ENCODE data around the gene OFD1.

The OFD1 gene

GRCh38 chrX:13693341-13693961 is 41.1 kb upstream of the OFD1 start:
- ChIA-PET CTCF (interaction anchor here (0.7 kb wide), 1 partner anchor 483 kb away, joined by 3 read pairs; no protein-coding TSS in a partner anchor), POLR2A (interaction anchor here (4.7 kb wide), 1 partner anchor 41 kb away, joined by 26 read pairs; the partner anchor contains the start of genes OFD1 and TRAPPC2)
- TF ChIP-seq CTBP1 (IDR thresholded peaks at IDR 0.05; ENCODE audit: borderline replicate concordance) (no peak), FOXM1 (IDR thresholded peaks at IDR 0.05; ENCODE audit: borderline replicate concordance) (no peak), FOXK2 (IDR thresholded peaks at IDR 0.05) (no peak), FOXA1 (IDR thresholded peaks at IDR 0.05) (no peak), TARDBP (IDR thresholded peaks at IDR 0.05) (no peak), LEF1 (IDR thresholded peaks at IDR 0.05; ENCODE audit: borderline replicate concordance) (no peak), ELF4 (IDR thresholded peaks at IDR 0.05) (no peak), HDGF (IDR thresholded peaks at IDR 0.05; ENCODE audit: borderline replicate concordance) (no peak), SP1 (IDR thresholded peaks at IDR 0.05) (no peak), NFRKB (IDR thresholded peaks at IDR 0.05) (no peak), BHLHE40 (IDR thresholded peaks at IDR 0.05; ENCODE audit: borderline replicate concordance) (no peak), ZNF384 (IDR thresholded peaks at IDR 0.05) (no peak), ARNT (IDR thresholded peaks at IDR 0.05) (no peak), L3MBTL2 (conservative IDR thresholded peaks at IDR 0.05) (no peak), PKNOX1 (IDR thresholded peaks at IDR 0.05) (no peak), SUZ12 (IDR thresholded peaks at IDR 0.05) (no peak)
- no peak for DNase-seq (ENCODE audit: extremely low spot score)

- TF ChIP-seq ARNT (IDR thresholded peaks at IDR 0.05) (no peak), FOXM1 (IDR thresholded peaks at IDR 0.05; ENCODE audit: borderline replicate concordance) (no peak), LEF1 (IDR thresholded peaks at IDR 0.05; ENCODE audit: borderline replicate concordance) (no peak)
- CTCF ChIA-PET, result no interaction called here
- DNase-seq (ENCODE audit: extremely low spot score), result no peak
- POLR2A ChIA-PET, result interaction anchor here (0.5 to 4.7 kb wide), 2 partner anchors 40 to 51 kb away, joined by 3 to 26 read pairs; partner anchors contain the start of genes OFD1 and TRAPPC2
Observed at GRCh38 chrX:13694359-13694758, 40.2 kb upstream of the OFD1 start.

- TF ChIP-seq LEF1 (IDR thresholded peaks at IDR 0.05; ENCODE audit: borderline replicate concordance), result no peak
- DNase-seq (ENCODE audit: extremely low spot score), result no peak
- ChIA-PET CTCF (no interaction called here), POLR2A (interaction anchor here (4.7 kb wide), 1 partner anchor 40 kb away, joined by 26 read pairs; the partner anchor contains the start of genes OFD1 and TRAPPC2)
Observed at GRCh38 chrX:13694983-13695382, 39.6 kb upstream of the OFD1 start.

- no peak for TF ChIP-seq LEF1 (IDR thresholded peaks at IDR 0.05; ENCODE audit: borderline replicate concordance)
- TF ChIP-seq SUZ12 (IDR thresholded peaks at IDR 0.05), result no peak
- TF ChIP-seq PKNOX1 (IDR thresholded peaks at IDR 0.05), result no peak
- no peak for TF ChIP-seq BHLHE40 (IDR thresholded peaks at IDR 0.05; ENCODE audit: borderline replicate concordance)
- no peak for TF ChIP-seq FOXK2 (IDR thresholded peaks at IDR 0.05)
- TF ChIP-seq ZNF384 (IDR thresholded peaks at IDR 0.05), result no peak
- TF ChIP-seq TARDBP (IDR thresholded peaks at IDR 0.05), result no peak
- TF ChIP-seq HDGF (IDR thresholded peaks at IDR 0.05; ENCODE audit: borderline replicate concordance), result no peak
- no peak for TF ChIP-seq FOXM1 (IDR thresholded peaks at IDR 0.05; ENCODE audit: borderline replicate concordance)
- TF ChIP-seq ARNT (IDR thresholded peaks at IDR 0.05), result no peak
- no peak for TF ChIP-seq FOXA1 (IDR thresholded peaks at IDR 0.05)
- no peak for TF ChIP-seq L3MBTL2 (conservative IDR thresholded peaks at IDR 0.05)
- no peak for TF ChIP-seq NFRKB (IDR thresholded peaks at IDR 0.05)
- no peak for TF ChIP-seq CTBP1 (IDR thresholded peaks at IDR 0.05; ENCODE audit: borderline replicate concordance)
- TF ChIP-seq ELF4 (IDR thresholded peaks at IDR 0.05), result no peak
- TF ChIP-seq SP1 (IDR thresholded peaks at IDR 0.05), result no peak
- CTCF ChIA-PET, result no interaction called here
- POLR2A ChIA-PET, result interaction anchor here (4.7 kb wide), 1 partner anchor 39 kb away, joined by 26 read pairs; the partner anchor contains the start of genes OFD1 and TRAPPC2
- no peak for DNase-seq (ENCODE audit: extremely low spot score)
Observed at GRCh38 chrX:13695601-13696115, 38.9 kb upstream of the OFD1 start.

- ChIA-PET POLR2A (no interaction called here), CTCF (no interaction called here)
- no peak for DNase-seq (ENCODE audit: extremely low spot score)
- TF ChIP-seq ZNF384 (IDR thresholded peaks at IDR 0.05) (no peak), FOXA1 (IDR thresholded peaks at IDR 0.05) (no peak), LEF1 (IDR thresholded peaks at IDR 0.05; ENCODE audit: borderline replicate concordance) (no peak), FOXK2 (IDR thresholded peaks at IDR 0.05) (no peak), ARNT (IDR thresholded peaks at IDR 0.05) (no peak), ELF4 (IDR thresholded peaks at IDR 0.05) (no peak), HDGF (IDR thresholded peaks at IDR 0.05; ENCODE audit: borderline replicate concordance) (no peak), TARDBP (IDR thresholded peaks at IDR 0.05) (no peak), NFRKB (IDR thresholded peaks at IDR 0.05) (no peak), PKNOX1 (IDR thresholded peaks at IDR 0.05) (no peak), SP1 (IDR thresholded peaks at IDR 0.05) (no peak), FOXM1 (IDR thresholded peaks at IDR 0.05; ENCODE audit: borderline replicate concordance) (no peak), SUZ12 (IDR thresholded peaks at IDR 0.05) (no peak), L3MBTL2 (conservative IDR thresholded peaks at IDR 0.05) (no peak), BHLHE40 (IDR thresholded peaks at IDR 0.05; ENCODE audit: borderline replicate concordance) (no peak), CTBP1 (IDR thresholded peaks at IDR 0.05; ENCODE audit: borderline replicate concordance) (no peak)
Observed at GRCh38 chrX:13697455-13697854, 37.1 kb upstream of the OFD1 start.

GRCh38 chrX:13697976-13698375 is 36.6 kb upstream of the OFD1 start:
- ChIA-PET POLR2A (no interaction called here), CTCF (no interaction called here)
- TF ChIP-seq ELF4 (IDR thresholded peaks at IDR 0.05) (no peak), FOXA1 (IDR thresholded peaks at IDR 0.05) (no peak), FOXM1 (IDR thresholded peaks at IDR 0.05; ENCODE audit: borderline replicate concordance) (no peak), PKNOX1 (IDR thresholded peaks at IDR 0.05) (no peak), SUZ12 (IDR thresholded peaks at IDR 0.05) (no peak), L3MBTL2 (conservative IDR thresholded peaks at IDR 0.05) (no peak), ZNF384 (IDR thresholded peaks at IDR 0.05) (no peak), HDGF (IDR thresholded peaks at IDR 0.05; ENCODE audit: borderline replicate concordance) (no peak), TARDBP (IDR thresholded peaks at IDR 0.05) (no peak), NFRKB (IDR thresholded peaks at IDR 0.05) (no peak), CTBP1 (IDR thresholded peaks at IDR 0.05; ENCODE audit: borderline replicate concordance) (no peak), LEF1 (IDR thresholded peaks at IDR 0.05; ENCODE audit: borderline replicate concordance) (no peak), FOXK2 (IDR thresholded peaks at IDR 0.05) (no peak), ARNT (IDR thresholded peaks at IDR 0.05) (no peak), SP1 (IDR thresholded peaks at IDR 0.05) (no peak), BHLHE40 (IDR thresholded peaks at IDR 0.05; ENCODE audit: borderline replicate concordance) (no peak)
- no peak for DNase-seq (ENCODE audit: extremely low spot score)

All from HEK293T (cell line).